Kidney glomerular epithelial cell (primary cell): ENCODE results near the gene OLIG2.

ENCODE experiments used
- DNase-seq: peaks from one replicate; lab custom pipeline; 2025; lab: John Stamatoyannopoulos, UW

Gene OLIG2

GRCh38 chr21:33033094-33033951, 7.6 kb downstream of the OLIG2 start:
- no peak for DNase-seq

GRCh38 chr21:33033961-33034413, 8.3 kb downstream of the OLIG2 start:
- DNase-seq: no peak

GRCh38 chr21:33035147-33035546, 9.4 kb downstream of the OLIG2 start:
- DNase-seq: no peak

- no peak for DNase-seq
Observed at GRCh38 chr21:33036430-33037162, 10.9 kb downstream of the OLIG2 start.

GRCh38 chr21:33037501-33037900, 11.8 kb downstream of the OLIG2 start:
- no peak for DNase-seq

- DNase-seq: no peak
Observed at GRCh38 chr21:33039536-33039935, 13.8 kb downstream of the OLIG2 start.

GRCh38 chr21:33040215-33040614, 14.5 kb downstream of the OLIG2 start:
- no peak for DNase-seq

- DNase-seq: no peak
Observed at GRCh38 chr21:33041981-33042380, 16.2 kb downstream of the OLIG2 start.

- peak; percentile 61 for DNase-seq
Observed at GRCh38 chr21:33042812-33043211, 17.1 kb downstream of the OLIG2 start.

GRCh38 chr21:33046455-33046854, 20.7 kb downstream of the OLIG2 start:
- DNase-seq: no peak

GRCh38 chr21:33047231-33047630, 21.5 kb downstream of the OLIG2 start:
- no peak for DNase-seq

- no peak for DNase-seq
Observed at GRCh38 chr21:33051925-33052324, 26.2 kb downstream of the OLIG2 start.

GRCh38 chr21:33053951-33054350, 28.2 kb downstream of the OLIG2 start:
- DNase-seq: no peak

GRCh38 chr21:33055991-33056390, 30.3 kb downstream of the OLIG2 start:
- no peak for DNase-seq

- no peak for DNase-seq
Observed at GRCh38 chr21:33057385-33057940, 31.7 kb downstream of the OLIG2 start.

GRCh38 chr21:33058527-33058926, 32.8 kb downstream of the OLIG2 start:
- no peak for DNase-seq

- DNase-seq: no peak
Observed at GRCh38 chr21:33058957-33059356, 33.2 kb downstream of the OLIG2 start.

- DNase-seq: no peak
Observed at GRCh38 chr21:33059380-33059841, 33.7 kb downstream of the OLIG2 start.

- DNase-seq: no peak
Observed at GRCh38 chr21:33061233-33061632, 35.5 kb downstream of the OLIG2 start.

- no peak for DNase-seq
Observed at GRCh38 chr21:33063375-33063883, 37.7 kb downstream of the OLIG2 start.

- no peak for DNase-seq
Observed at GRCh38 chr21:33063907-33064622, 38.3 kb downstream of the OLIG2 start.
